Ovary (tissue), 9 donors: ENCODE data around the gene CCDC88B. TPM values are rescaled to one million over a fixed set of nuclear protein-coding genes. Genes with fewer than 3 reads are reported as not detected.
A peak's percentile ranks its signal among the peaks of the same experiment; 100 is the strongest.

Source experiments
- DNase-seq, 5 donors: peaks; one replicate each; pipeline ENCODE4 v3.0.0-alpha.2; 2019 to 2020
- H3K27ac ChIP-seq, 2 donors: fragments of 200-600 bp; one replicate each; pipeline versions ENCODE4 v1.5.1 to v1.8.0; 2019 to 2022
- H3K27me3 ChIP-seq: fragments of 200-600 bp; one replicate; pipeline ENCODE4 v1.8.0; 2022
- H3K36me3 ChIP-seq: fragments of 200-600 bp; sonication (generic); one replicate; pipeline ENCODE4 v1.5.1; 2019
- H3K4me1 ChIP-seq: one replicate; pipeline ENCODE4 v1.8.1; 2013; ENCODE audit warnings: mild to moderate bottlenecking, moderate library complexity; ENCODE audit not compliant: insufficient read depth
- H3K4me3 ChIP-seq: fragments of 200-600 bp; sonication (generic); one replicate; pipeline ENCODE4 v1.5.1; 2017
- H3K9me3 ChIP-seq, 2 donors: fragments of 200-600 bp in 1 of 2; sonication (generic) in 1 of 2; one replicate each; pipeline versions ENCODE4 v1.5.1 to v1.8.1; 2013 to 2019; ENCODE audit warnings: mild to moderate bottlenecking in 1 of 2, moderate library complexity in 1 of 2
- CTCF ChIP-seq, 3 donors: fragments of 450-650 bp in 2 of 3; fragments of 200-600 bp in 1 of 3; IDR thresholded peaks; one replicate each; pipeline versions ENCODE4 v1.5.1 to v1.8.0; 2016 to 2022; ENCODE audit warnings: antibody characterized with exemption in 3 of 3, mild to moderate bottlenecking in 1 of 3
- EP300 ChIP-seq: sonication (generic); formaldehyde crosslinking; IDR thresholded peaks from one replicate; pipeline ENCODE4 v1.6.1; 2017; ENCODE audit warnings: antibody characterized with exemption
- POLR2A ChIP-seq: fragments of 450-650 bp; IDR thresholded peaks from one replicate; pipeline ENCODE4 v1.6.1; 2017; ENCODE audit warnings: antibody characterized with exemption, mild to moderate bottlenecking, moderate library complexity
- WGBS, 3 donors: extraction: QIAGEN DNeasy Blood & Tissue Kit in 1 of 3; methylation state at CpG; one replicate each; pipeline versions ENCODE4 v1.1.5 to v1.1.7; 2013 to 2017; 5-methylcytosine and 5-hydroxymethylcytosine counted together
- intact Hi-C, 4 donors: fragments of 100-400 bp; cut with DNase I; formaldehyde crosslinking; loops; one replicate each; pipeline versions ENCODE4 v1.11.0 to v1.15.1; 2022 to 2023
- polyA plus RNA-seq, 2 donors: library from polyadenylated mRNA; stranded (reverse); fragments of 200-250 nt in 1 of 2; fragments of 350-450 nt in 1 of 2; fragmentation: Illumina TruSeq in 1 of 2; extraction: RNeasy Lipid Tissue Mini Kit (QIAGEN cat#74804) in 1 of 2; gene quantifications; one replicate each; pipeline ENCODE4 v1.2.3, GENCODE V29; 2013 to 2014
- total RNA-seq, 7 donors: library from RNA; depleted of rRNA in 2 of 7; stranded (reverse); fragments of >200 nt in 2 of 7; fragmentation: NEBNext Ultra II Directional in 3 of 7; extraction: Animal tissue kit (Norgen Biotek cat#: 25700) in 3 of 7; gene quantifications; one replicate each; pipeline versions ENCODE4 v1.1.0 to v1.2.4, GENCODE V29; 2016 to 2023
- donor health status: DM: no; HTN: no; CAD: no; lungs with moderate emphysema.
- donor health status: DM: no; HTN: no; CAD: no.
- donor health status: Bipolar disorder and iron deficiency.
- donor health status: DM: yes; HTN: yes; CAD: no.
- donor health status: DM: no; HTN: no; CAD: no.
- donor health status: DM: yes; HTN: yes; CAD: no.

The CCDC88B gene
- total and polyA plus RNA-seq, 9 donors, result 0.95 to 7.5 (median 3.5) TPM

- TF ChIP-seq POLR2A, result peak; percentile 96
- TF ChIP-seq EP300, result peak; percentile 84
- TF ChIP-seq CTCF (IDR thresholded peaks at IDR 0.05), result no peak
- Histone ChIP-seq H3K27me3 (no peaks in the 10 kb centered on the region), H3K27ac (peak within 1 kb of the TSS; percentile 81 to 99), H3K4me1 (peaks cover 9% of the 10 kb centered on the region), H3K9me3 (no peaks in the 10 kb centered on the region), H3K4me3 (peak within 1 kb of the TSS; percentile 65), H3K36me3 (no peaks in the 10 kb centered on the region)
- intact Hi-C loops, result loop anchor here in 1 of 4 donors (5.0 kb wide), 1 partner anchor 40 kb away; the partner anchor contains the start of gene RPS6KA4
- WGBS, 3 donors, result 0% methylated on average over 42 to 43 of the region's 43 CpGs
- DNase-seq, result peak; percentile 93 to 98 (median 94)
These were observed 22.6 kb upstream of the CCDC88B start, which contains the start of gene TRMT112 for GRCh38 chr11:64317325-64317960. Gene TRMT112 (minus strand): TSS chr11:64317559. CDS start chr11:64317526, 33 bp downstream.

GRCh38 chr11:64317961-64318765 lies 21.8 kb upstream of the CCDC88B start, which contains the start of gene PRDX5:
Gene PRDX5 (plus strand): TSS chr11:64318121. CDS start chr11:64318216, 95 bp downstream.
- peaks cover 9% of the 10 kb centered on the region for H3K4me1 ChIP-seq
- no peaks in the 10 kb centered on the region for H3K9me3 ChIP-seq
- 0% methylated on average over 57 to 61 of the region's 61 CpGs for WGBS, 3 donors
- intact Hi-C loops, result loop anchor here in 1 of 4 donors (5.0 kb wide), 1 partner anchor 39 kb away; the partner anchor contains the start of gene RPS6KA4
- H3K4me3 ChIP-seq, result peak within 1 kb of the TSS; percentile 65
- H3K27me3 ChIP-seq, result no peaks in the 10 kb centered on the region
- TF ChIP-seq EP300 (no peak), CTCF (IDR thresholded peaks at IDR 0.05) (peak; percentile 11 to 72 (median 65)), POLR2A (peak; percentile 93)
- peak; percentile 94 to 96 (median 95) for DNase-seq
- H3K27ac ChIP-seq, result peak within 1 kb of the TSS; percentile 81 to 99
- no peaks in the 10 kb centered on the region for H3K36me3 ChIP-seq

- intact Hi-C loops, result loop anchor here in 1 of 4 donors (5.0 kb wide), 1 partner anchor 38 kb away; the partner anchor contains the start of gene RPS6KA4
- H3K27me3 ChIP-seq, result no peaks in the 10 kb centered on the region
- DNase-seq, result peak in 4 of 5 donors; percentile 54 to 66 (median 64)
- H3K27ac ChIP-seq, result peak overlapping the region; percentile 58 to 99
- no peaks in the 10 kb centered on the region for H3K36me3 ChIP-seq
- peak overlapping the region; percentile 65 for H3K4me3 ChIP-seq
- H3K4me1 ChIP-seq, result peaks cover 9% of the 10 kb centered on the region
- no peaks in the 10 kb centered on the region for H3K9me3 ChIP-seq
- no peak for TF ChIP-seq CTCF (IDR thresholded peaks at IDR 0.05)
- TF ChIP-seq POLR2A, result no peak
- no peak for TF ChIP-seq EP300
- 24 to 30% (median 24%) methylated on average over 15 to 19 of the region's 19 CpGs for WGBS, 3 donors
These were observed 20.9 kb upstream of the CCDC88B start for GRCh38 chr11:64318766-64319761.
